Liver (tissue), 9 donors: ENCODE measurements around the gene ZNF423. TPM values are rescaled to one million over a fixed set of nuclear protein-coding genes. Genes with fewer than 3 reads are reported as not detected.

Source experiments
- DNase-seq: peaks from one replicate; pipeline ENCODE4 v3.0.0-alpha.2; 2017; ENCODE audit warnings: low spot score
- H3K27ac ChIP-seq, 2 donors: one replicate each; pipeline ENCODE4 v1.7.0; 2013; ENCODE audit warnings: inconsistent platforms in 2 of 2, low read length in 2 of 2, control low read depth in 1 of 2, low read depth in 1 of 2, mild to moderate bottlenecking in 1 of 2
- H3K27me3 ChIP-seq, 4 donors: one replicate each; pipeline versions ENCODE4 v1.6.1 to v1.7.0; 2013; ENCODE audit warnings: low read length in 3 of 4, inconsistent platforms in 1 of 4, mild to moderate bottlenecking in 1 of 4, moderate library complexity in 1 of 4; ENCODE audit not compliant: control insufficient read depth in 4 of 4, insufficient read depth in 4 of 4
- H3K36me3 ChIP-seq, 4 donors: one replicate each; pipeline versions ENCODE4 v1.6.1 to v1.7.0; 2013; ENCODE audit warnings: low read length in 3 of 4, mild to moderate bottlenecking in 3 of 4, low read depth in 1 of 4, moderate library complexity in 1 of 4; ENCODE audit not compliant: control insufficient read depth in 4 of 4, insufficient read depth in 3 of 4
- H3K4me1 ChIP-seq, 4 donors: one replicate each; pipeline versions ENCODE4 v1.6.1 to v1.7.0; 2013; ENCODE audit warnings: low read length in 3 of 4, mild to moderate bottlenecking in 3 of 4, moderate library complexity in 1 of 4; ENCODE audit not compliant: control insufficient read depth in 4 of 4, insufficient read depth in 4 of 4
- H3K4me3 ChIP-seq, 3 donors: one replicate each; pipeline versions ENCODE4 v1.6.1 to v1.7.0; 2013; ENCODE audit warnings: low read length in 3 of 3, control low read depth in 1 of 3, low read depth in 1 of 3, mild to moderate bottlenecking in 1 of 3
- H3K9ac ChIP-seq, 2 donors: one replicate each; pipeline ENCODE4 v1.7.0; 2013; ENCODE audit warnings: low read length in 2 of 2, mild to moderate bottlenecking in 2 of 2, moderate library complexity in 2 of 2, control low read depth in 1 of 2, low read depth in 1 of 2
- H3K9me3 ChIP-seq, 4 donors: one replicate each; pipeline versions ENCODE4 v1.6.1 to v1.7.0; 2013; ENCODE audit warnings: low read length in 3 of 4; ENCODE audit not compliant: control insufficient read depth in 4 of 4
- EGR1 ChIP-seq, 2 donors: IDR thresholded peaks; 2 replicates each; pipeline ENCODE4 v1.6.1; 2016 to 2018; ENCODE audit warnings: antibody characterized with exemption in 2 of 2, low read depth in 2 of 2
- FOXA1 ChIP-seq: IDR thresholded peaks from 2 replicates; pipeline ENCODE4 v1.6.1; 2016; ENCODE audit warnings: antibody characterized with exemption
- FOXA2 ChIP-seq: IDR thresholded peaks from 2 replicates; pipeline ENCODE4 v1.6.1; 2016; ENCODE audit warnings: antibody characterized with exemption
- HNF4A ChIP-seq, 2 donors: conservative IDR thresholded peaks; 2 replicates each; pipeline ENCODE4 v1.6.1; 2016; ENCODE audit warnings: antibody characterized with exemption in 2 of 2, mild to moderate bottlenecking in 2 of 2
- HNF4G ChIP-seq: IDR thresholded peaks from 2 replicates; pipeline ENCODE4 v1.6.1; 2016; ENCODE audit warnings: antibody characterized with exemption
- JUND ChIP-seq, 2 donors: IDR thresholded peaks; 2 replicates each; pipeline ENCODE4 v1.6.1; 2016; ENCODE audit warnings: antibody characterized with exemption in 2 of 2
- MAX ChIP-seq: IDR thresholded peaks from 2 replicates; pipeline ENCODE4 v1.6.1; 2016; ENCODE audit warnings: antibody characterized with exemption
- NR2F2 ChIP-seq: IDR thresholded peaks from 2 replicates; pipeline ENCODE4 v1.6.1; 2016; ENCODE audit warnings: antibody characterized with exemption
- RAD21 ChIP-seq, 2 donors: IDR thresholded peaks; 2 replicates each; pipeline ENCODE4 v1.6.1; 2016; ENCODE audit warnings: antibody characterized with exemption in 2 of 2, mild to moderate bottlenecking in 2 of 2
- REST ChIP-seq: IDR thresholded peaks from 2 replicates; pipeline ENCODE4 v1.6.1; 2016; ENCODE audit warnings: antibody characterized with exemption, mild to moderate bottlenecking
- RXRA ChIP-seq, 2 donors: IDR thresholded peaks; 2 replicates each; pipeline ENCODE4 v1.6.1; 2017 to 2018; ENCODE audit warnings: antibody characterized with exemption in 2 of 2, mild to moderate bottlenecking in 1 of 2
- SP1 ChIP-seq: IDR thresholded peaks from 2 replicates; pipeline ENCODE4 v1.6.1; 2018; ENCODE audit warnings: antibody characterized with exemption, mild to moderate bottlenecking
- YY1 ChIP-seq: IDR thresholded peaks from 2 replicates; pipeline ENCODE4 v1.6.1; 2016; ENCODE audit warnings: antibody characterized with exemption, mild to moderate bottlenecking
- WGBS: extraction: QIAGEN DNeasy Blood & Tissue Kit; methylation state at CpG from one replicate; pipeline ENCODE4 v1.1.7; 2013; 5-methylcytosine and 5-hydroxymethylcytosine counted together
- polyA plus RNA-seq, 2 donors: library from polyadenylated mRNA; stranded (reverse) in 1 of 2; unstranded in 1 of 2; fragments of 200-250 nt in 1 of 2; fragments of >200 nt in 1 of 2; fragmentation: Nextera tagmentation in 1 of 2; extraction: Ambion mirVana in 1 of 2; gene quantifications; one replicate each; pipeline versions ENCODE4 v1.2.1 to v1.2.3, GENCODE V29; 2013 to 2015
- total RNA-seq, 2 donors: library from RNA; depleted of rRNA; stranded (reverse); fragments of >200 nt; gene quantifications; one replicate each; pipeline ENCODE4 v1.2.3, GENCODE V29; 2014
- TF ChIP-seq, protein P1 (sequence below): IDR thresholded peaks from 2 replicates; pipeline ENCODE4 v1.6.1; 2016; ENCODE audit warnings: antibody characterized with exemption
- donor health status: healthy.
- donor health status: healthy.
- donor health status: healthy.
- donor health status: healthy.
- donor health status: healthy.

Gene ZNF423
- total and polyA plus RNA-seq, 4 donors = 0.24 to 1.6 (median 0.39) TPM

- TF ChIP-seq SP1 (no peak), HNF4A (conservative IDR thresholded peaks at IDR 0.05) (no peak), YY1 (no peak), MAX (no peak), JUND (IDR thresholded peaks at IDR 0.05) (no peak), EGR1 (IDR thresholded peaks at IDR 0.05; ENCODE audit: low read depth in 2 of 2) (no peak), HNF4G (no peak)
- TF ChIP-seq, protein P1, sequence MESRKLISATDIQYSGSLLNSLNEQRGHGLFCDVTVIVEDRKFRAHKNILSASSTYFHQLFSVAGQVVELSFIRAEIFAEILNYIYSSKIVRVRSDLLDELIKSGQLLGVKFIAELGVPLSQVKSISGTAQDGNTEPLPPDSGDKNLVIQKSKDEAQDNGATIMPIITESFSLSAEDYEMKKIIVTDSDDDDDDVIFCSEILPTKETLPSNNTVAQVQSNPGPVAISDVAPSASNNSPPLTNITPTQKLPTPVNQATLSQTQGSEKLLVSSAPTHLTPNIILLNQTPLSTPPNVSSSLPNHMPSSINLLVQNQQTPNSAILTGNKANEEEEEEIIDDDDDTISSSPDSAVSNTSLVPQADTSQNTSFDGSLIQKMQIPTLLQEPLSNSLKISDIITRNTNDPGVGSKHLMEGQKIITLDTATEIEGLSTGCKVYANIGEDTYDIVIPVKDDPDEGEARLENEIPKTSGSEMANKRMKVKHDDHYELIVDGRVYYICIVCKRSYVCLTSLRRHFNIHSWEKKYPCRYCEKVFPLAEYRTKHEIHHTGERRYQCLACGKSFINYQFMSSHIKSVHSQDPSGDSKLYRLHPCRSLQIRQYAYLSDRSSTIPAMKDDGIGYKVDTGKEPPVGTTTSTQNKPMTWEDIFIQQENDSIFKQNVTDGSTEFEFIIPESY = no peak
Observed at GRCh38 chr16:49520492-49521038, 335.3 kb downstream of the ZNF423 start (continued).

GRCh38 chr16:49519741-49520140 lies 336.2 kb downstream of the ZNF423 start:
- Histone ChIP-seq H3K4me3 (no peak overlapping the region), H3K4me1 (no peaks in the 10 kb centered on the region), H3K9me3 (no peaks in the 10 kb centered on the region), H3K27ac (no peak overlapping the region), H3K9ac (no peak overlapping the region), H3K27me3 (no peaks in the 10 kb centered on the region), H3K36me3 (no peaks in the 10 kb centered on the region)
- TF ChIP-seq JUND (IDR thresholded peaks at IDR 0.05) = no peak
- TF ChIP-seq RXRA (IDR thresholded peaks at IDR 0.05) = no peak
- TF ChIP-seq FOXA2 = no peak
- no peak for TF ChIP-seq REST
- no peak for TF ChIP-seq YY1
- TF ChIP-seq, protein P1 = no peak
- 90% methylated on average over 4 of the region's 4 CpGs for WGBS
- no peak for DNase-seq

DNA sequence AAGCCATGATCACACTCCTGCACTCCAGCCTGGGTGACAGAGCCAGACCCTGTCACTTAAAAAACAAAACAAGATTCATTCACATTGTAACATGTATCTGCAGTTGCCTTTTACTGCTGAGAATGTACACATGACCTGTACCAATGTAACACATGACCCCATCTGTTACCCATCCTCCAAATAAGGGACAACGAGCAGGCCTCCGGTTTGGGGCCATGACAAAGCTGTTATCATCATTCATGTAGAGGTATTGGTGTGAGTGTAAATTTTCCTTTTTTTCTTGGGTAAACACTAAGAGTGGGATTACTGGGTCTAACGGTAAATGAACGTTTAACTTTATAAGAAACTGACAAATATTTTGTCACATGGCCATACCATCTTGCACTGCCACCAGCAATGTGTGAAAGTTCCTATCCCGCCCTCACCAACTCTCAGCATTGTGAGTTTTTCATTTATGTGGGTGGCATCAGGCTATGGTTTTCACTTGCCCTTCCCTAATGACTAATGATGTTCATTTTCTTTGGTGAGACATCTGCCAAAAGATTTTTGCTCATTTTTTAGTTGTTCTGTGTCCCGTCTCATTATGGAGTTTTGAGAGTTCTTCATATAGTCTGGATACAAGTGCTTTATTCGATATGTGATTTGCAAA lies 336.8 kb downstream of the ZNF423 start:
- no peak for DNase-seq
- no peaks in the 10 kb centered on the region for H3K9me3 ChIP-seq
- H3K4me3 ChIP-seq = no peak overlapping the region
- H3K4me1 ChIP-seq = no peaks in the 10 kb centered on the region
- H3K9ac ChIP-seq = no peak overlapping the region
- TF ChIP-seq NR2F2 = no peak
- no peak for TF ChIP-seq FOXA2
- no peak for TF ChIP-seq FOXA1
- TF ChIP-seq RAD21 (IDR thresholded peaks at IDR 0.05) = no peak
- TF ChIP-seq SP1 = no peak
- no peak for TF ChIP-seq YY1
- no peaks in the 10 kb centered on the region for H3K27me3 ChIP-seq
- no peak overlapping the region for H3K27ac ChIP-seq
- H3K36me3 ChIP-seq = no peaks in the 10 kb centered on the region
- WGBS = 89% methylated on average over 7 of the region's 7 CpGs
